PC-3 (cell line): Measurements from ENCODE around the gene SCUBE1.

Experiments used
- CTCF ChIP-seq: fragments of 300-600 bp; sonication (generic); conservative IDR thresholded peaks from 2 replicates; pipeline ENCODE4 v1.5.1; 2017; ENCODE audit warnings: antibody characterized with exemption, low read depth, mild to moderate bottlenecking, low read length
- EZH2phosphoT487 ChIP-seq: fragments of 300-600 bp; sonication (generic); IDR thresholded peaks from 2 replicates; pipeline ENCODE4 v1.6.1; 2018; ENCODE audit warnings: mild to moderate bottlenecking, antibody characterized with exemption, low read length, borderline replicate concordance

DNA sequence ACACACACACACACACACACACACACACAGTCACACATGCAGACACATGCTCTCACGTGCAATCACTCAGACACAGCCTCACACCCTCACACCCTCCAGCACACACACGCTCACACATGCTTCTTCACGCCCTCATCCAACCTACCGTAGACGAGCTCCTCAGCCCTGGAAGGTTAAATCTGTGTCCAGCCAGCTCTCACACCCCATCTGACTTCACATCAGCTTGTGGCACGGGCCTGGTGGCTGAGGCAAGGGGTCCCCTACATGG, 1.3 kb upstream of the SCUBE1 start:
- TF ChIP-seq CTCF (no peak), EZH2phosphoT487 (no peak)
